Rectal smooth muscle tissue (tissue), 1 donor: ENCODE results near the gene TSSK2.

Experiments
- H3K27ac ChIP-seq: one replicate; pipeline ENCODE4 v1.7.0; 2013; ENCODE audit warnings: low read depth, low read length, inconsistent platforms
- H3K27me3 ChIP-seq: one replicate; pipeline ENCODE4 v1.7.0; 2013; ENCODE audit warnings: low read length; ENCODE audit not compliant: control insufficient read depth, insufficient read depth
- H3K36me3 ChIP-seq: one replicate; pipeline ENCODE4 v1.7.0; 2013; ENCODE audit warnings: low read length; ENCODE audit not compliant: control insufficient read depth, insufficient read depth
- H3K4me1 ChIP-seq: one replicate; pipeline ENCODE4 v1.7.0; 2013; ENCODE audit warnings: low read length; ENCODE audit not compliant: control insufficient read depth, insufficient read depth
- H3K4me3 ChIP-seq: one replicate; pipeline ENCODE4 v1.7.0; 2013; ENCODE audit warnings: low read length
- H3K9ac ChIP-seq: one replicate; pipeline ENCODE4 v1.7.0; 2013; ENCODE audit warnings: low read length

Gene TSSK2

DNA sequence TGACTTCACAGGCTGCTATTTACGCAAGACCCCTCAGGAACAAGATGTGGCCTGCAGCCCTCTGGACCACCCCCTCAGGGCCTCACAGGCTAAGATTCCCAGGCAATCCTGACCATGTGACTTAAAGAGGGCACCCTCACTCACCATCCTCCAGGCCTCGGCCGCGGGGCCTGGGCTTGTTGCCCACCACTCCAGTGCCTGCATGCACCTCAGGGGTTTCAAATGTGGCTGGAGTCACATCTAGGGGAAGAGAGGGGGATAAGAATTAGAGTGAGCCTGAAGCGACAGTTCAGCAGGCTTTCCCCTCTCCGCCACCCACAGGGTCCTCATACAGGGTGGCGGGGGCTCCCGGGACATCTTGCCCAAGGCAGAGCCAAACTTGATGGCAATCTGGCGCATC, 11.3 kb downstream of the TSSK2 start:
- no peak overlapping the region for H3K4me3 ChIP-seq
- peaks cover 1% of the 10 kb centered on the region for H3K27me3 ChIP-seq
- H3K9ac ChIP-seq, result no peak overlapping the region
- H3K27ac ChIP-seq, result no peak overlapping the region
- H3K4me1 ChIP-seq, result no peaks in the 10 kb centered on the region
- peaks cover 41% of the 10 kb centered on the region for H3K36me3 ChIP-seq

DNA sequence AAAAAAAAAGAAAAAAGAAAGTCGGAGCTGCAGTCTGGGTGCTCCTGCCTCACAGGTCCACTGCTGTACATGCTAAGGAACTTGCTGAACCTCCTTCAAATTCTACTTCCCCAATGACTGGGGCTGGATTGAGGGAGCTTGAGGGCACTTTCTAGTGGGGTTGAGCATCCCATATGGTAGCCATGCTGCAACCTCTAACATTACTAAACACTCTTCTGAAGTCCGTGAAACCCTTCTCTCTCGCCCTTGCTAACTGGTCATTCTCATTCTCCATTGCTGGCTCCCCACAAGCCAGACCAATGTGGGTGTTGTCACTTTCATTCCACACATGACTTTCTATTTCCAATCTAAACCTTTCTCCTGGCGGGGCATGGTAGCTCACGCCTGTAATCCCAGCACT, 12.1 kb downstream of the TSSK2 start:
- H3K4me3 ChIP-seq, result no peak overlapping the region
- no peak overlapping the region for H3K27ac ChIP-seq
- no peak overlapping the region for H3K9ac ChIP-seq
- H3K4me1 ChIP-seq, result no peaks in the 10 kb centered on the region
- H3K27me3 ChIP-seq, result peaks cover 5% of the 10 kb centered on the region
- peaks cover 33% of the 10 kb centered on the region for H3K36me3 ChIP-seq

DNA sequence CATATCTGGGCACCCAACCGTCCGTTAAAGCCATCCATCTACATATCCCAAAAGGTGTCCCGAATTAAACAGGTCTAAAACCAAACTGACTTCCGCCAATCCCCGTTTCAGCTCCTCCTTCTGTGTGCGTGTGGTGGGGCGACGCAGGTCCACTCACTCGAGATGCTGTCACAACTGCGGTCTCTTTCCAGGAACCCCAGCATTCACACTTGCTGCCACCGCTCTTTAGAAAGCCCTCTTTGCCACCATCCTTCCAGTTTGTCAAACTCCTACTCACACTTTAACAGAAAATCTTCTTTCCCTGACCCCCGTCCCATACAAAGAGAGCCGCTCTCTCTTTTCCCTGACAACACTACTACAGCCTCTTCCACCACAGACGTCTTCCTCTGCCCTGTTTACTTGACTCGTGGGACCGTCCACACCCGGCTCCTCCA, 12.9 kb downstream of the TSSK2 start:
- Histone ChIP-seq H3K4me3 (peak overlapping the region; percentile 87), H3K27ac (peak overlapping the region; percentile 77), H3K9ac (peak overlapping the region; percentile 56), H3K27me3 (peaks cover 5% of the 10 kb centered on the region), H3K36me3 (peaks cover 29% of the 10 kb centered on the region), H3K4me1 (no peaks in the 10 kb centered on the region)

DNA sequence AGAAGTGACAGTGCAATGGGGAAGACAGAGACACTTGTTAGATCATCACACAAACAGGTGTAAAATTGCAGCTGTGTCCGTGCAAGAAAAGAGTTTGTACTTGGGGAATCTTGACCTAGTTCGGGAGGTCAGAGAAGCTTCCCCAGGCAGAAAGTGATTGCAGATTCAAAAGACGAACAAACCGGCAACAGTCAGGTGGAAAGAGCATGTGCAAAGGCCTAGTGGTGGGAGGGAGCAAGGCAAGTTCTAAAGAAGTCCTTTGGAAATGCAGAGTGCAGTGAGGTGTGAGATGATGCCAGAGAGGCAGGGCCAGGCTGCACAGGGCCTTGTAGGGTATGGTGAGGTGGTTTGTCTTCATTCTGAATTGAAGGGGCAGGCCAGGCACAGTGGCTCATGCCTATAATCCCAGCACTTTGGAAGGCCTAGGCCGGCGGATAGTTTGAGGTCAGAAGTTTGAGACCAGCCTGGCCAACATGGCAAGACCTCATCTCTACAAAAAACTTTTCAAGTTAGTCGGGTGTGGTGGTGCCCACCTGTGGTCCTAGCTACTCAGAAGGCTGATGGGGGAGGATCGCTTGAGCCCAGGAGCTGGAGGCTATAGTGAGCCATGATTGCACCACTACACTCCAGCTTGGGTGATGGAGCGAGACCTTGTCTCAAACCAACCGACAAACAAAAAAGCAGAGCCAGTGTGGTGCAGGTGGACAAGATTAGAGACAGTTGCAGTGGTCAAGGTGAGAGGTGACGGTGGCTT, 15.3 kb downstream of the TSSK2 start:
- H3K4me3 ChIP-seq, result no peak overlapping the region
- H3K27ac ChIP-seq, result no peak overlapping the region
- H3K9ac ChIP-seq, result no peak overlapping the region
- H3K27me3 ChIP-seq, result peaks cover 16% of the 10 kb centered on the region
- H3K36me3 ChIP-seq, result peaks cover 11% of the 10 kb centered on the region
- H3K4me1 ChIP-seq, result no peaks in the 10 kb centered on the region

DNA sequence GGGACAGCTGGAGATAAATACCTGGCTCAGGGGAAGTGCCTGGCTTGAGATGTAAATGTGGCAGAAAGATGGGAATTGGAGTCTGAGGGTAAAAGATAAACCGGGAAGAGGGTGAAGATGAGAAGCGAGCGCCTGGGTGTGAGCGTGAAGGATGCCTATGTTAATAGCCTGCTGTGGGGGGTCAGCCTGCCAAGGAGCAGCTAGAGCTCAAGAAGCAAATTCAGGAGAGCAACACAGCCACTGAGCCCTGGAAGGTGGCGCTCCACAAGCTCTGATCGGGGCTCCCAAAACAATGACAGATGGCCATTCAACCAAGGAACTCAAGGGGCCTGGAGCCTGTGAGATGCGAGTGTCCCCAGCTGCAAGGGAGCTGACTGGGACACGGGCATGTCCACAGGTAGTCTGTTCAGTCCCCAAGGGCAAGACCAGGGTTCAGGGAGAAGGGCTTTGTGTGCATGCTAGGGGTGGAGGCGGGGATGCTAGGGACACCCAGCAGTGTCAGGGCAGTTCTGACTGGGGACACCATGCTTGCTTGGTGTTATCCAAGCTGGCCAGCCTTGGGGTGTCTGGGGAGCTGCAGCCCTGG, 16.2 kb downstream of the TSSK2 start:
- Histone ChIP-seq H3K36me3 (peaks cover 3% of the 10 kb centered on the region), H3K27ac (no peak overlapping the region), H3K4me1 (no peaks in the 10 kb centered on the region), H3K9ac (no peak overlapping the region), H3K27me3 (peaks cover 19% of the 10 kb centered on the region), H3K4me3 (no peak overlapping the region)

DNA sequence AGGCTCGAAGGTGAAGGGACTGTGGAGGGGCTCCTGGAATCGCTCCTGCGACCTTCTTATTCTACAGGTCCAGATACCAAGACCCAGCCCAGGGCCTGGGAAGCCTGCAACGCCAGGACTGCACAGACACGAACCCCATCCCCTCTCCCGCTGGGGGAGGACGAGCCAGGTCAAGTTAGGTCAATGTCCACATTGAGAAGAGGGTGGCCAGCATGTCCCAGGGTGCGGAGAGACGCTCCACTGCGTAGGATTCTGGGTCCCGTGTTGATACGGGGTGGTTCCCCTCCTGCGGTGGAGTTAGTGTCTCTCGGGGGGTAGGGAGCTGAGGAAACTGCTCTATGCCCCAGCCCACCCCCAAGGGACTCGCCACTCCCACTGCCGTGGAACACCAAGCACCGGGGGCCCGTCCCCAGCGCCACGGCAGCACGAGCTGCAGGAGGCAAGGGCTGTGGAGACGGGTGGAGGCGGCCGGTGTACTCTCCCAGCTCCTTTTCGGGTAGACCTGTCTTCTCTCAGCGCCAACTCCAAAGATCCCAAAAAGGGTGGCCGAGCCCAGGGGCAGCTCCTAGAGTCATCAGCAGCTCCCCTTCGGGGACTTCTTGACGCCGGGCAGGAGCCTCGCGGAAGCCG, 17.4 kb downstream of the TSSK2 start:
- no peaks in the 10 kb centered on the region for H3K36me3 ChIP-seq
- H3K4me3 ChIP-seq, result no peak overlapping the region
- H3K4me1 ChIP-seq, result no peaks in the 10 kb centered on the region
- peaks cover 23% of the 10 kb centered on the region for H3K27me3 ChIP-seq
- no peak overlapping the region for H3K27ac ChIP-seq
- H3K9ac ChIP-seq, result no peak overlapping the region

DNA sequence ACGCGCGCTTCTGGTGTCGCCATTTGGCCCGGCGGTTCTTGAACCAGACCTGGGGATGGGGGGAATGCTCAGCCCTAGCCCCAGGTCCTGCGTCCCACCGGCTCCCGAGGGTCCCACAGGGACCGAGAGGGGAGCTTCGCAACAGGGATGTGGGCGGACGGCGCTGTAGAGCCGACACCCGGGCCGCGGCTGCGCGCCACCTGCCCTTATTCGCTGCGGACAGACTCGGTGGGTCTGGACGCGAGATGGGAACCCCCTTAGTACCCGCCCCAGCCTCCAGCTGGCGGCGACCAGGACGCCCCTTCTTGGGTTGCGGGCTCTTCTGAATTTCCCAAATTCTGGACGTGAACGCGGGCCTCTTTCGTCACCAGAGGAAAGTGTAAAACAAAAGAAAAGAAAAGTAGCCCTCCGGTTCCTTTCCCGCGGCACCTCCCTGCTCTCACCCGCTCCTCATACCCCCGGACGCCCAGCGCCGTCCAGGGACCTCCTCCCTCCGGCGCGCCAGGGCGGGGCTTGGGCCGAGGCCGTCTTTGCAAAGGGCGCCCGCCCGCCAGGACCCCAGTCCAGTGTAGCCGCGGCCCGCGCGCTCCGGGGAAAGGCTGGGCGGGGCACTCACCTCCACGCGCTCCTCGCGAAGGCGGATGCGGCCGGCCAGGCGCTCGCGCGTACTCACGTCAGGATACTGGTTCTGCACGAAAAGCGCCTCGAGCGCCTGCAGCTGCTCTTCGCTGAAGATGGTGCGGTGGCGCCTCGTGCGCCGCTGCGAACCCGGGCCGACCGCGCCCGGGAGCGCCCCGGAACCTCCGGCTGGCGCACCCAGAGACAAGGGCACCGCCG, 18.2 kb downstream of the TSSK2 start:
- H3K27ac ChIP-seq, result no peak overlapping the region
- no peaks in the 10 kb centered on the region for H3K36me3 ChIP-seq
- no peaks in the 10 kb centered on the region for H3K4me1 ChIP-seq
- no peak overlapping the region for H3K9ac ChIP-seq
- H3K27me3 ChIP-seq, result peaks cover 23% of the 10 kb centered on the region
- no peak overlapping the region for H3K4me3 ChIP-seq

DNA sequence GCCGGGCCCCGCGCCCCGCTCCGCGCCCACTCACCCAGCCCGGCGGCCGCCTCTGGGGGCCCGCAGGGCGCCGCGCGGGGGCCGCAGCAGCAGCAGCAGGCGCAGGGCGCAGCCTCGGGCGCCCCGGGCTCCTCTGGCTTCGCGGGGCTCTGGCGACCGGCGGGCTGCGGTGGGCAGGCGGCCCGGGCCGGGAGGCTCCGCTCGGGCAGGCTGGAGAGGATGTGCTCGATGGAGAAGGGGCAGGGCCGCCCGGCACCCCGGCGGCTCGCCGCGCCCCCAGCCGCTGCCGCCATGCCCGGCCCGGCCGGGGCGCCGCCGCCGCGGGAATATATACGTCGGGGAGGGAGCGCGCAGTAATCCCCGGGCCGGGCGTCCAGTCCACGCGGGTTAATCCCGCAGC, 18.9 kb downstream of the TSSK2 start, which contains the start of gene GSC2:
GSC2 (minus strand) TSS at position 302 of the 400 bp plus-strand sequence; CDS start at position 293, 9 bp downstream.
- H3K27me3 ChIP-seq, result peaks cover 23% of the 10 kb centered on the region
- H3K27ac ChIP-seq, result no peak within 1 kb of the TSS

DNA sequence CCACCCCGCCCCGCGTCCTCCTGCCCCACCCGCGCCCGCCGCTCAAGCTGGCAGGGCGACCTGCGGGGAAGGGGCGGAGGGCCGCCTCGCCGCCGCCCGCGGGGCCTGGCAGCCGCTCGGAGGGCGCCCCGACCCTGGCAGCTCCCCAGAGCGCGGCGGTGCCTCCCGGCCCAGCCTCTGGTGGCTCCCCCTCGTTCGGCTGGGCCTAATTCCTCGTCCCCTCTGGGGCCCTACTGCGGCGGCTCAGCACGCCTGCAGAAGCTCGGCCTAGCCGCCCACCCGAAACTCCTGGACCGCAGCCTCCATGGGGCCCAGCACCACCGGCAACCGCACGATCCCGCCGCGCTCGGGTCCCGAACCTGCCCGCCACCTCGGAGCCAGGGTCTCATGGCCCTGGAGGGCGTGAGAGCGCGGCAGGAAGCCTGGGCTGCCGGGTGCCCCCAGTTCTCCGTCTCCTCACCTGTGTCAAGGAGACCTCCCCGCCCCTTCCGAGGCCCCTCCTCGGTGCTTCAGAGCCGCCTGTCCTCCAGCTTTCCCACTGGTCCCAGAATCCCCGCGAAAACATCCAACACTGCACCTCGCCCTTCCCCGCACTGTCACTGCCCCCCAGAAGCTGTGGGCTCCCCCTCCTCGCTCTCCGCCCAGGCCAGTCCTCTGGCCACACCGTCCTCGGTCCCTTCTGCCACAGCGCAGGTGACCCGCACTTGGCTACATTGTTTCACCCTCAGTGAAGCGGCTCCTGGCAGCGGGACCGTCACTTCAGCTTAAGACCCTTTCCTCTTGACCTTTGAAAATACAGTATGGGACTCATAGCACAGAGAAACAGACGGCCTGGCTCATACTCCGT, 19.6 kb downstream of the TSSK2 start:
- H3K4me1 ChIP-seq, result no peaks in the 10 kb centered on the region
- peaks cover 23% of the 10 kb centered on the region for H3K27me3 ChIP-seq
- H3K4me3 ChIP-seq, result no peak overlapping the region
- no peak overlapping the region for H3K27ac ChIP-seq
- no peak overlapping the region for H3K9ac ChIP-seq
- no peaks in the 10 kb centered on the region for H3K36me3 ChIP-seq

More for the DNA sequence above, 18.9 kb downstream of the TSSK2 start, which contains the start of gene GSC2:
- H3K36me3 ChIP-seq, result no peaks in the 10 kb centered on the region
- H3K9ac ChIP-seq, result no peak within 1 kb of the TSS
- no peak within 1 kb of the TSS for H3K4me3 ChIP-seq
- H3K4me1 ChIP-seq, result no peaks in the 10 kb centered on the region

DNA sequence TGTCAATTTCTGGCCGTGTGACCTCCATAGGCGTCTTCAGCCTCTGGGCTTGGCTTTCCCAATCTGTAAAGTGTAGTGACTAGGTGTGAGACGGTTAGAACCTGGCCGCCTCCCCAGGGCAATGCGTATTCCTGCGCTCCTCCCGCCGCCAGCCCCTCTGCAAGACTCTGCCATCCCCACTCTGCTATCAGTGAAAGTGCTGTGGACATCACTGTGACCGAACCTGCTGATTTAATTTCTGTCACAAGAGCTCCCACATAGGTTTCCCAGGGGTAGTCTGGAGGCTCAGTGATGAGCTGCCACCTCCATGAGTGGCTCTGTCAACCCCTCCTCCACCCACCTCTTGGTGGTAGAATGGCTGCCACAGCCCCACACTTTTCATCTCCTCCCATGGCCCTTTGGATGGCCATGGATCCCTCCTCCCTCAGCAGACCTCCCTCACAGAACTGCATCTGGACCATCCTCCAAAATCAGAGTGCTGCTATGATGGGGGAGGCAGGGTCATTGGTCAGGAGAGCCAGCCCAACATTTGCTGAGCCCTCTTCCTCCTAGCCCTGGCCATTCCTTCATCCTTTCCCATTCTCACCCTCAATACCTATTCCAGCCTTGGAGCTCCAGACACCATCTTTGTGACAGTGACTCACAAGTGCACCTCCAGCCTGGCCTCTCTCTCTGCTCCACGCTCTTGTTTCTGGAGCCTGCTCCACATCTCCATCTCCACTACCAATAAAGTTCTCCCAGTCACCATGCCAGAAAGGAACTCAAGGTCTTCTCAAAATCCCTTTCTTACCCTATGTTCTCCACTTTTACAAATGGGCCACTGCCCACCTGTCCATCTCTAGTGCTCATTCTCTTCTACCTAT, 20.5 kb downstream of the TSSK2 start:
- Histone ChIP-seq H3K27ac (no peak overlapping the region), H3K27me3 (peaks cover 23% of the 10 kb centered on the region), H3K4me3 (no peak overlapping the region), H3K9ac (no peak overlapping the region), H3K4me1 (no peaks in the 10 kb centered on the region), H3K36me3 (no peaks in the 10 kb centered on the region)
